ENCODE data around the gene SH2D1B. TPM values are rescaled to one million over a fixed set of nuclear protein-coding genes. Genes with fewer than 3 reads are reported as not detected.

The SH2D1B gene
- total and polyA plus RNA-seq, 4 donors: 0.17 to 0.84 (median 0.30) TPM

GRCh38 chr1:162363823-162364222 is 48.1 kb downstream of the SH2D1B start:
- Histone ChIP-seq H3K4me1 (ENCODE audit: control insufficient read depth in 4 of 4, insufficient read depth in 4 of 4, low read length in 3 of 4) (peaks cover 16 to 48% (median 31%) of the 10 kb centered on the region in 4 donors), H3K4me3 (ENCODE audit: low read depth in 1 of 3, low read length in 3 of 3) (no peak overlapping the region), H3K9me3 (ENCODE audit: control insufficient read depth in 4 of 4, low read length in 3 of 4) (no peaks in the 10 kb centered on the region), H3K9ac (ENCODE audit: low read depth in 1 of 2, low read length in 2 of 2) (no peak overlapping the region), H3K36me3 (ENCODE audit: control insufficient read depth in 4 of 4, insufficient read depth in 3 of 4, low read depth in 1 of 4, low read length in 3 of 4) (no peaks in the 10 kb centered on the region), H3K27me3 (ENCODE audit: control insufficient read depth in 4 of 4, insufficient read depth in 4 of 4, low read length in 3 of 4) (no peaks in the 10 kb centered on the region), H3K27ac (ENCODE audit: low read depth in 1 of 2, low read length in 2 of 2) (no peak overlapping the region)
- peak; percentile 16 to 46 for TF ChIP-seq RXRA (IDR thresholded peaks at IDR 0.05)
- TF ChIP-seq, protein P1, sequence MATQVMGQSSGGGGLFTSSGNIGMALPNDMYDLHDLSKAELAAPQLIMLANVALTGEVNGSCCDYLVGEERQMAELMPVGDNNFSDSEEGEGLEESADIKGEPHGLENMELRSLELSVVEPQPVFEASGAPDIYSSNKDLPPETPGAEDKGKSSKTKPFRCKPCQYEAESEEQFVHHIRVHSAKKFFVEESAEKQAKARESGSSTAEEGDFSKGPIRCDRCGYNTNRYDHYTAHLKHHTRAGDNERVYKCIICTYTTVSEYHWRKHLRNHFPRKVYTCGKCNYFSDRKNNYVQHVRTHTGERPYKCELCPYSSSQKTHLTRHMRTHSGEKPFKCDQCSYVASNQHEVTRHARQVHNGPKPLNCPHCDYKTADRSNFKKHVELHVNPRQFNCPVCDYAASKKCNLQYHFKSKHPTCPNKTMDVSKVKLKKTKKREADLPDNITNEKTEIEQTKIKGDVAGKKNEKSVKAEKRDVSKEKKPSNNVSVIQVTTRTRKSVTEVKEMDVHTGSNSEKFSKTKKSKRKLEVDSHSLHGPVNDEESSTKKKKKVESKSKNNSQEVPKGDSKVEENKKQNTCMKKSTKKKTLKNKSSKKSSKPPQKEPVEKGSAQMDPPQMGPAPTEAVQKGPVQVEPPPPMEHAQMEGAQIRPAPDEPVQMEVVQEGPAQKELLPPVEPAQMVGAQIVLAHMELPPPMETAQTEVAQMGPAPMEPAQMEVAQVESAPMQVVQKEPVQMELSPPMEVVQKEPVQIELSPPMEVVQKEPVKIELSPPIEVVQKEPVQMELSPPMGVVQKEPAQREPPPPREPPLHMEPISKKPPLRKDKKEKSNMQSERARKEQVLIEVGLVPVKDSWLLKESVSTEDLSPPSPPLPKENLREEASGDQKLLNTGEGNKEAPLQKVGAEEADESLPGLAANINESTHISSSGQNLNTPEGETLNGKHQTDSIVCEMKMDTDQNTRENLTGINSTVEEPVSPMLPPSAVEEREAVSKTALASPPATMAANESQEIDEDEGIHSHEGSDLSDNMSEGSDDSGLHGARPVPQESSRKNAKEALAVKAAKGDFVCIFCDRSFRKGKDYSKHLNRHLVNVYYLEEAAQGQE (IDR thresholded peaks at IDR 0.05): no peak
- no peak for DNase-seq (ENCODE audit: low spot score)
- WGBS: 72% methylated on average over 3 of the region's 3 CpGs

- Histone ChIP-seq H3K36me3 (ENCODE audit: control insufficient read depth in 4 of 4, insufficient read depth in 3 of 4, low read depth in 1 of 4, low read length in 3 of 4) (peaks cover 0 to 11% (median 6%) of the 10 kb centered on the region in 4 donors), H3K9ac (ENCODE audit: low read depth in 1 of 2, low read length in 2 of 2) (no peak overlapping the region), H3K27ac (ENCODE audit: low read depth in 1 of 2, low read length in 2 of 2) (peak overlapping the region; percentile 24 to 37), H3K27me3 (ENCODE audit: control insufficient read depth in 4 of 4, insufficient read depth in 4 of 4, low read length in 3 of 4) (no peaks in the 10 kb centered on the region), H3K4me3 (ENCODE audit: low read depth in 1 of 3, low read length in 3 of 3) (no peak overlapping the region), H3K4me1 (ENCODE audit: control insufficient read depth in 4 of 4, insufficient read depth in 4 of 4, low read length in 3 of 4) (peaks cover 8 to 48% (median 29%) of the 10 kb centered on the region in 4 donors), H3K9me3 (ENCODE audit: control insufficient read depth in 4 of 4, low read length in 3 of 4) (no peaks in the 10 kb centered on the region)
- no peak for TF ChIP-seq FOXA2 (IDR thresholded peaks at IDR 0.05)
- TF ChIP-seq FOXA1 (IDR thresholded peaks at IDR 0.05): no peak
- no peak for TF ChIP-seq GABPA (IDR thresholded peaks at IDR 0.05 in 1 of 2, conservative IDR thresholded peaks at IDR 0.05 in 1 of 2)
- TF ChIP-seq JUND (IDR thresholded peaks at IDR 0.05): no peak
- TF ChIP-seq SP1 (IDR thresholded peaks at IDR 0.05): no peak
- WGBS: 96% methylated on average over 5 of the region's 5 CpGs
- DNase-seq (ENCODE audit: low spot score): no peak
Observed at GRCh38 chr1:162361349-162361748, 50.6 kb downstream of the SH2D1B start.

GRCh38 chr1:162360874-162361260 is 51.1 kb downstream of the SH2D1B start:
- peaks cover 0 to 16% (median 8%) of the 10 kb centered on the region in 4 donors for H3K36me3 ChIP-seq (ENCODE audit: control insufficient read depth in 4 of 4, insufficient read depth in 3 of 4, low read depth in 1 of 4, low read length in 3 of 4)
- no peak for DNase-seq (ENCODE audit: low spot score)
- no peak overlapping the region for H3K9ac ChIP-seq (ENCODE audit: low read depth in 1 of 2, low read length in 2 of 2)
- no peak overlapping the region for H3K4me3 ChIP-seq (ENCODE audit: low read depth in 1 of 3, low read length in 3 of 3)
- H3K27me3 ChIP-seq (ENCODE audit: control insufficient read depth in 4 of 4, insufficient read depth in 4 of 4, low read length in 3 of 4): no peaks in the 10 kb centered on the region
- H3K27ac ChIP-seq (ENCODE audit: low read depth in 1 of 2, low read length in 2 of 2): peak overlapping the region; percentile 35 to 47
- H3K9me3 ChIP-seq (ENCODE audit: control insufficient read depth in 4 of 4, low read length in 3 of 4): no peaks in the 10 kb centered on the region
- 53% methylated on average over 4 of the region's 4 CpGs for WGBS
- H3K4me1 ChIP-seq (ENCODE audit: control insufficient read depth in 4 of 4, insufficient read depth in 4 of 4, low read length in 3 of 4): peaks cover 8 to 43% (median 25%) of the 10 kb centered on the region in 4 donors
- TF ChIP-seq RAD21 (IDR thresholded peaks at IDR 0.05) (peak in 1 of 2 donors; percentile 33), HNF4G (IDR thresholded peaks at IDR 0.05) (peak; percentile 36), HNF4A (conservative IDR thresholded peaks at IDR 0.05) (peak; percentile 90 to 94), MAX (IDR thresholded peaks at IDR 0.05) (peak; percentile 50), FOXA2 (IDR thresholded peaks at IDR 0.05) (peak; percentile 61), ZBTB33 (IDR thresholded peaks at IDR 0.05) (no peak), RXRA (IDR thresholded peaks at IDR 0.05) (peak; percentile 71 to 93), JUND (IDR thresholded peaks at IDR 0.05) (peak; percentile 21 to 57), SP1 (IDR thresholded peaks at IDR 0.05) (peak; percentile 92), FOXA1 (IDR thresholded peaks at IDR 0.05) (no peak), GABPA (IDR thresholded peaks at IDR 0.05 in 1 of 2, conservative IDR thresholded peaks at IDR 0.05 in 1 of 2) (no peak), YY1 (IDR thresholded peaks at IDR 0.05) (peak; percentile 59), TAF1 (conservative IDR thresholded peaks at IDR 0.05) (no peak), NR2F2 (IDR thresholded peaks at IDR 0.05) (no peak), EGR1 (IDR thresholded peaks at IDR 0.05; ENCODE audit: low read depth in 2 of 2) (no peak)
- TF ChIP-seq, protein P1 (IDR thresholded peaks at IDR 0.05): no peak
- TF ChIP-seq, protein P2, sequence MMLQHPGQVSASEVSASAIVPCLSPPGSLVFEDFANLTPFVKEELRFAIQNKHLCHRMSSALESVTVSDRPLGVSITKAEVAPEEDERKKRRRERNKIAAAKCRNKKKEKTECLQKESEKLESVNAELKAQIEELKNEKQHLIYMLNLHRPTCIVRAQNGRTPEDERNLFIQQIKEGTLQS (IDR thresholded peaks at IDR 0.05): no peak
